CD14-positive monocyte (primary cell): ENCODE results near the gene ENDOV. TPM values are rescaled to one million over a fixed set of nuclear protein-coding genes. Genes with fewer than 3 reads are reported as not detected.
"Not testable (repeated sequence)": the region's sequence is repeated elsewhere in the genome, so short reads cannot be mapped to it uniquely, and the experiment has no call there.

ENCODE experiments used
- DNase-seq, 3 donors: peaks; one replicate each; pipeline ENCODE4 v3.0.0-alpha.2; 2011 to 2022
- H2AFZ ChIP-seq: 2 replicates; pipeline ENCODE4 v1.6.0; 2012; ENCODE audit warnings: mild to moderate bottlenecking, low read depth, low read length, inconsistent platforms; ENCODE audit not compliant: insufficient read depth, poor library complexity, severe bottlenecking
- H3K27ac ChIP-seq, 2 donors: 1 replicate in 1 of 2; 2 replicates in 1 of 2; pipeline ENCODE4 v1.5.1; 2012 to 2013; ENCODE audit warnings: low read length in 2 of 2, control low read depth in 1 of 2, inconsistent platforms in 1 of 2, low read depth in 1 of 2, mild to moderate bottlenecking in 1 of 2
- H3K27me3 ChIP-seq, 2 donors: one replicate each; pipeline versions ENCODE4 v1.6.0 to v1.6.1; 2011 to 2013; ENCODE audit warnings: low read length in 2 of 2; ENCODE audit not compliant: control insufficient read depth in 2 of 2, insufficient read depth in 2 of 2
- H3K36me3 ChIP-seq, 2 donors: replicated peaks in 1 of 2; 1 replicate in 1 of 2; 2 replicates in 1 of 2; pipeline versions ENCODE4 v1.5.1 to v1.6.1; 2012 to 2013; ENCODE audit warnings: low read length in 2 of 2, control low read depth in 1 of 2, inconsistent platforms in 1 of 2, mild to moderate bottlenecking in 1 of 2; ENCODE audit not compliant: insufficient read depth in 2 of 2, control insufficient read depth in 1 of 2
- H3K4me1 ChIP-seq, 2 donors: 1 replicate in 1 of 2; 2 replicates in 1 of 2; pipeline versions ENCODE4 v1.5.1 to v1.6.1; 2012 to 2013; ENCODE audit warnings: low read length in 2 of 2, control low read depth in 1 of 2, inconsistent platforms in 1 of 2, mild to moderate bottlenecking in 1 of 2, moderate library complexity in 1 of 2; ENCODE audit not compliant: insufficient read depth in 2 of 2, control insufficient read depth in 1 of 2
- H3K4me2 ChIP-seq: replicated peaks from 2 replicates; pipeline ENCODE3; 2012; ENCODE audit warnings: low read length, moderate library complexity, mild to moderate bottlenecking; ENCODE audit not compliant: poor library complexity, severe bottlenecking; ENCODE audit errors: extremely low read depth
- H3K4me3 ChIP-seq, 3 experiments: fragments of 200-600 bp in 1 of 3; sonication (generic) in 1 of 3; replicated peaks in 1 of 3; 1 replicate in 2 of 3; 2 replicates in 1 of 3; pipeline ENCODE4 v1.5.1; 2011 to 2013; ENCODE audit warnings: low read length in 3 of 3, mild to moderate bottlenecking in 3 of 3, control low read depth in 2 of 3, low read depth in 2 of 3, inconsistent platforms in 1 of 3, moderate library complexity in 1 of 3
- H3K79me2 ChIP-seq: 2 replicates; pipeline ENCODE4 v1.6.0; 2012; ENCODE audit warnings: mild to moderate bottlenecking, control low read depth, inconsistent platforms, low read length, moderate library complexity; ENCODE audit not compliant: insufficient read depth
- H3K9ac ChIP-seq: 2 replicates; pipeline ENCODE4 v1.6.0; 2017; ENCODE audit warnings: low read length, mild to moderate bottlenecking; ENCODE audit not compliant: insufficient read depth, poor library complexity, severe bottlenecking
- H3K9me3 ChIP-seq, 2 donors: replicated peaks in 1 of 2; 1 replicate in 1 of 2; 2 replicates in 1 of 2; pipeline versions ENCODE4 v1.5.1 to v1.6.1; 2012 to 2013; ENCODE audit warnings: low read length in 2 of 2, control low read depth in 1 of 2; ENCODE audit not compliant: control insufficient read depth in 1 of 2, insufficient read depth in 1 of 2
- H4K20me1 ChIP-seq: 2 replicates; pipeline ENCODE4 v1.6.0; 2012; ENCODE audit warnings: mild to moderate bottlenecking, low read length, control low read depth, moderate library complexity; ENCODE audit not compliant: insufficient read depth
- H3K27ac Mint-ChIP-seq, 7 donors: one replicate each; pipeline ENCODE4 v1.8.0; 2020; ENCODE audit warnings: mild to moderate bottlenecking in 7 of 7, mixed read lengths in 7 of 7, moderate library complexity in 6 of 7, inconsistent platforms in 2 of 7
- H3K27me3 Mint-ChIP-seq, 3 donors: one replicate each; pipeline ENCODE4 v1.8.0; 2021 to 2022; ENCODE audit warnings: low read depth in 3 of 3, mild to moderate bottlenecking in 3 of 3, mixed read lengths in 3 of 3, moderate library complexity in 3 of 3, inconsistent platforms in 1 of 3
- H3K36me3 Mint-ChIP-seq, 2 donors: one replicate each; pipeline ENCODE4 v1.8.0; 2020; ENCODE audit warnings: mixed read lengths in 2 of 2, inconsistent platforms in 1 of 2, mild to moderate bottlenecking in 1 of 2
- H3K4me1 Mint-ChIP-seq: one replicate; pipeline ENCODE4 v1.8.0; 2020; ENCODE audit warnings: mild to moderate bottlenecking, mixed read lengths
- H3K4me3 Mint-ChIP-seq, 2 donors: one replicate each; pipeline ENCODE4 v1.8.0; 2020; ENCODE audit warnings: mild to moderate bottlenecking in 2 of 2, mixed read lengths in 2 of 2, moderate library complexity in 1 of 2
- H3K9me3 Mint-ChIP-seq, 7 donors: one replicate each; pipeline ENCODE4 v1.8.0; 2020 to 2022; ENCODE audit warnings: mixed read lengths in 7 of 7, mild to moderate bottlenecking in 6 of 7, moderate library complexity in 6 of 7, inconsistent platforms in 2 of 7
- WGBS: methylation state at CpG from one replicate; pipeline ENCODE4 v1.1.5; 2013; ENCODE audit warnings: missing lambda C conversion rate; ENCODE audit not compliant: insufficient coverage; 5-methylcytosine and 5-hydroxymethylcytosine counted together
- intact Hi-C, 2 donors: fragments of 100-400 bp; cut with micrococcal nuclease; formaldehyde crosslinking; loops; one replicate each; pipeline versions ENCODE4 v1.15.0 to v1.15.1; 2023
- polyA plus RNA-seq, 3 donors: library from polyadenylated mRNA; depleted of rRNA in 1 of 3; unstranded in 2 of 3; stranded (reverse) in 1 of 3; fragments of 300-500 nt in 2 of 3; fragments of >200 nt in 1 of 3; fragmentation: Illumina TruSeq in 2 of 3; gene quantifications; 1 replicate in 2 of 3; 2 replicates in 1 of 3; pipeline ENCODE4 v1.2.3, GENCODE V29; 2012 to 2021
- TF ChIP-seq, protein P1 (sequence below): fragments of 200-600 bp; IDR thresholded peaks from one replicate; pipeline ENCODE4 v1.8.0; 2022; ENCODE audit warnings: antibody characterized with exemption, mild to moderate bottlenecking

Gene ENDOV
- polyA plus RNA-seq, 3 donors: 10.4 to 15.7 (median 13.3) TPM

GRCh38 chr17:80402102-80402501, 12.9 kb upstream of the ENDOV start:
- H3K27ac ChIP-seq, H2AFZ ChIP-seq, H3K9ac ChIP-seq, H3K36me3 Mint-ChIP-seq, H3K4me1 ChIP-seq, H3K4me3 Mint-ChIP-seq, H3K27ac Mint-ChIP-seq, H3K27me3 Mint-ChIP-seq, H3K9me3 Mint-ChIP-seq, H3K4me3 ChIP-seq, H4K20me1 ChIP-seq, DNase-seq, H3K36me3 ChIP-seq, H3K4me2 ChIP-seq, intact Hi-C loops, H3K9me3 ChIP-seq, H3K27me3 ChIP-seq, H3K4me1 Mint-ChIP-seq, H3K79me2 ChIP-seq: not testable (repeated sequence)
- 89% methylated on average over 8 of the region's 13 CpGs for WGBS

DNA sequence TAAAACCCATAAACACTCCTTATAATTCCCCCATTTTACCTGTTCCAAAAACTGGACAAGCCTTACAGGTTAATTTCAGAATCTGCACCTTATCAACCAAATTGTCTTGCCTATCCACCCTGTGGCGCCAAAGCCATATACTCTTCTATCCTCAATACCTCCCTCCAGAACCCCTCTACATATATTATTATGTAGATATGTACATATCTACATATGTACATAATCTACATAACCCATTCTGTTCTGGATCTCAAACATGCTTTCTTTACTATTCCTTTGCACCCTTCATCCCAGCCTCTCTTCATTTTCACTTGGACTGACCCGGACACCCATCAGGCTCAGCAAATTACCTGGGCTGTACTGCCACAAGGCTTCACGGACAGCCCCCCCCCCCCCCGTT, 12.0 kb upstream of the ENDOV start:
- H3K4me1 ChIP-seq: no peaks in the 10 kb centered on the region
- no peaks in the 10 kb centered on the region for H3K36me3 Mint-ChIP-seq
- no peaks in the 10 kb centered on the region for H3K9me3 ChIP-seq
- H3K4me3 Mint-ChIP-seq: no peak overlapping the region
- H2AFZ ChIP-seq: no peak overlapping the region
- no peak for DNase-seq
- intact Hi-C loops: no loop called here
- peaks cover 2 to 8% (median 6%) of the 10 kb centered on the region in 3 donors for H3K27me3 Mint-ChIP-seq
- peaks cover 0 to 1% of the 10 kb centered on the region in 2 donors for H3K27me3 ChIP-seq
- no peaks in the 10 kb centered on the region for H3K36me3 ChIP-seq
- H3K4me3 ChIP-seq: no peak overlapping the region
- no peaks in the 10 kb centered on the region for H3K9me3 Mint-ChIP-seq
- 92% methylated on average over 2 of the region's 4 CpGs for WGBS
- TF ChIP-seq, protein P1, sequence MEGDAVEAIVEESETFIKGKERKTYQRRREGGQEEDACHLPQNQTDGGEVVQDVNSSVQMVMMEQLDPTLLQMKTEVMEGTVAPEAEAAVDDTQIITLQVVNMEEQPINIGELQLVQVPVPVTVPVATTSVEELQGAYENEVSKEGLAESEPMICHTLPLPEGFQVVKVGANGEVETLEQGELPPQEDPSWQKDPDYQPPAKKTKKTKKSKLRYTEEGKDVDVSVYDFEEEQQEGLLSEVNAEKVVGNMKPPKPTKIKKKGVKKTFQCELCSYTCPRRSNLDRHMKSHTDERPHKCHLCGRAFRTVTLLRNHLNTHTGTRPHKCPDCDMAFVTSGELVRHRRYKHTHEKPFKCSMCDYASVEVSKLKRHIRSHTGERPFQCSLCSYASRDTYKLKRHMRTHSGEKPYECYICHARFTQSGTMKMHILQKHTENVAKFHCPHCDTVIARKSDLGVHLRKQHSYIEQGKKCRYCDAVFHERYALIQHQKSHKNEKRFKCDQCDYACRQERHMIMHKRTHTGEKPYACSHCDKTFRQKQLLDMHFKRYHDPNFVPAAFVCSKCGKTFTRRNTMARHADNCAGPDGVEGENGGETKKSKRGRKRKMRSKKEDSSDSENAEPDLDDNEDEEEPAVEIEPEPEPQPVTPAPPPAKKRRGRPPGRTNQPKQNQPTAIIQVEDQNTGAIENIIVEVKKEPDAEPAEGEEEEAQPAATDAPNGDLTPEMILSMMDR: no peak
- H3K9ac ChIP-seq: no peak overlapping the region
- H3K4me2 ChIP-seq: no peak overlapping the region
- H3K79me2 ChIP-seq: no peaks in the 10 kb centered on the region
- H4K20me1 ChIP-seq: no peaks in the 10 kb centered on the region
- H3K27ac ChIP-seq: no peak overlapping the region
- no peak overlapping the region for H3K27ac Mint-ChIP-seq
- H3K4me1 Mint-ChIP-seq: no peaks in the 10 kb centered on the region
